ENCODE results near the gene RELT.

GRCh38 chr11:73344191-73344607 is 32.0 kb upstream of the RELT start:
- TF ChIP-seq CTCF (conservative IDR thresholded peaks at IDR 0.05; ENCODE audit: low read depth, low read length), result no peak
- TF ChIP-seq EZH2phosphoT487 (IDR thresholded peaks at IDR 0.05; ENCODE audit: borderline replicate concordance, low read length), result no peak

Data from PC-3 (cell line).